HG03039 (cell line): ENCODE data around the gene TTLL5.

Experiments used
- ATAC-seq: cut with Tn5 transposase; IDR thresholded peaks from one replicate; pipeline ENCODE4 v1.9.1; 2021; ENCODE audit warnings: mild to moderate bottlenecking, moderate library complexity; ENCODE audit not compliant: unreplicated experiment

TTLL5 gene

DNA sequence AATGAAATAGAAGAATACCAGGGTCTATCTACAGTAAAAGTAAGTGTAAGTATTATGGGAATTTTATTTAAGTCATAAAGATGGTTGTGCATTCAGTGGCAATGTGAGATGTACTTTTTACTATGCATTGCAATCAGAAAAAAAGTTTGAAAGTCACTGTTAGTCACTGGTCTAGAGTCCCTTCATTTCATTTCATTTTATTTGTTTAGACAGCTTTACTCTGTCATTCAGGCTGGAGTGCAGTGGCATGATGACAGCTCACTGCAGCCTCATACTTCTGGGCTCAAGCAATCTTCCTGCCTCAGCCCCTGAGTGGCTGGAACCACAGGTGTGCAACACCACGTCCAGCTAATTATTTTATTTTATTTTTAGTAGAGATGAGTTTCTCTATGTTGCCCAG is 278.2 kb downstream of the TTLL5 start:
- no peak for ATAC-seq

DNA sequence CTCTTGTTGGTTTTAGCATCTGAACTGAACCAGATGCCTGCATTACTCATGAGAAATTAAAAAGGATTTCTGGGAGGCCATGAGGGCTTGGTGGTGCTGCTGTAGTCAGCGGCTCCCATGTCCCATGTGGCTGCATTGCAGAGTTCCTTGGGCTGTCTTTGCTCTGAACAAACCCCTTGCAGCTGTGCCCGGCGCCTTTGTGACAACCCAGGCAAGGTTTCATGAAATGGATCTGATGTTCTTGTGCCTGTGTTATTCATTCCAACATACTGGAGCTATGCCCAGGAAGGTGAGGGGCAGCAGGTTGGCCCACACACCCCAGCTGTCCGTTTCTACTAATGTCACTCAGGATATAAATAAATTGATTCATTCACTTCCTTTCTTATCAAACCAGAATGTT is 280.0 kb downstream of the TTLL5 start:
- ATAC-seq: no peak

- no peak for ATAC-seq
Measured at GRCh38 chr14:75944607-75945241, 283.7 kb downstream of the TTLL5 start.

DNA sequence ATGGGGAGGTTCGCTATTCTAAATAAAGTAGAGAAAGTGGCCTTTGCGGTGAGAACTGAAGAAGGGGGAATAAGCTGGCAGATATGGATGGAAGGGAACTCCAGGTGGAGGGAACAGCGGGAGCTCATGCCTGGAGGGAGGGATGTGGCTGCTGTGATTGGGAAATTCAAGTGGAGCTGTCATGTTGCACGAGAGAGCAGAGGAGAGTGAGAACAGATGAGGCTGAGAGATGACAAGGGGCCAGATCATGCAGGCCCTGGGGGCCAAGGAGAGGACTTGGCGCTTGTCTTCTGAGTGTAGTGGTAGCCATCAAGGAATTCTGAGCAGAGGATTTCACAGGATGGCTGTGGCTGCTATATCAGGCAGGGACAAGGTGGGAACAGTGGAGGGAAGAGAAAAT is 285.7 kb downstream of the TTLL5 start:
- no peak for ATAC-seq

DNA sequence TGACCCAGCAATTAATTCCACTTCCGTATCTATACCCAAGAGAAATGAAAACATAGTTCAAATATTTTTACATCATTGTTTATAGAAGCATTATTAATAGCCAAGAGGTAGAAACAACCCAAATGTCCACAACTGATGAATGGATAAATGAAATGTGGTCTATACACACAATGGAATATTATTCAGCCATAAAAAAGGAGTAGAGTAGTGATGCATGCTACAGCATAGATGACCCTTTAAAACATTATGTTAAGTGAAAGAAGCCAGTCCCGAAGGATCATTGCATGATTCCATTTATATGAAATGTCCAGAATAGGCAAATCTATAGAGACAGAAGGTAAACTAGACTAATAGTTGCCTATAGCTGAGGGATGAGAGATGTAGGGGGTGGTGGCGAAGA is 291.4 kb downstream of the TTLL5 start:
- no peak for ATAC-seq

GRCh38 chr14:75959031-75959430 is 298.0 kb downstream of the TTLL5 start:
- no peak for ATAC-seq

DNA sequence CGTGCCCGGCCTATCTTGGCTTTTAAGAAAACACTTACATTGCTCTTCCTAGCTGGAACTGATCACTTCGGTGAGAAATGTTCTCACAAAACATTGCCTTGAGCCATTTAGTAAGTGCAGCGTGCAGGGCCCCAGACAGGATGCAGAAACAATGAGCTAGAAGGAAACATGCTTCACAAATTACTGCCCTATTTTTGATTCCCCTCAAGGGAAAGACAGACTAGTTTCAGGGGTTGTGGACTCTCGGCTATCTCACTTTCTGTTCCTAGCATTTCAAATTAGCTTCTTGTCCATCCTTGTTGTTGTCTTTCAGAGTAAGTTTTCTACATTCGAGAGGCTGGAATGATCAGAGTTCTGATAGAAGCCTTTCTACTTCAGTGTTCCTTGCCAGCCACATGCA is 299.2 kb downstream of the TTLL5 start:
- ATAC-seq: no peak

- ATAC-seq: no peak
Measured at GRCh38 chr14:75961662-75962061, 300.6 kb downstream of the TTLL5 start.

DNA sequence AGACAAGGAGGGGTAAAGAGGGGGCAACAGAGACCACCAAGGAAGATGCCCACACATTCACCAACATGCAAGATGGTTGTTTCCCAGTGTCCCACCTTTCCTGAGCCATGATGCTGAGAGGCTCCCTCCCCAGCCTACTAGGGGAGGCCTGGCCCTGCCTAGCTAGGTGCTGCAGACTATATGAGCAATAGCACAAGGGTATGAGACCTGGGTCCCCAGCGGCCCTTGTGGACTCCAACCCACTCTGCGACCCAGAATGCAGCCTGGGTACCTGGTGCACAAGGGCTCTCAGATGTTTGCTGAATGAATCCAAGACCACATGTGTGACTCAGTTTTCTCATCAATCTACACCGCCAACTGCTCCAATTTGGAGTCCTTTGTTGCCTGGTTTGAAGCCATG is 306.8 kb downstream of the TTLL5 start:
- ATAC-seq: no peak

GRCh38 chr14:75968456-75968855 is 307.4 kb downstream of the TTLL5 start:
- ATAC-seq: no peak

DNA sequence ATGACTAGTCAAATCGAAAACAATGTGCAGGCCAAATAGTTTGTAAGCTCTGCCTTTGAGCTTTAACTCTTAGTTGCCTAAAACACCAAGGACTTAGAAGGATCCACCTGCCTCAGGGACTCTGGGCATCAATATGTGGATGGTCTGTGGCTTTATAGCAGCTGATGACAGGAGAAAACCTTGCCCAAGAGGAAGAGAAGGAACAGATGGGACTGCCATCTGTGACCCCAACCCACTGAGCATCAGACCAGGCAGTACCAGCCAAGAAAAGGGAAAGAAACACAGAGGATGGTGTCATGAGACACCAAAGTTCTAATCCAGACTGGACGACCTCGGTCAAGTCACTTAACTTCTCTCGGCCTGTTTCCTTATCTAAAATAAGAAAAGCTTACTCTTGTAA is 308.1 kb downstream of the TTLL5 start:
- no peak for ATAC-seq

DNA sequence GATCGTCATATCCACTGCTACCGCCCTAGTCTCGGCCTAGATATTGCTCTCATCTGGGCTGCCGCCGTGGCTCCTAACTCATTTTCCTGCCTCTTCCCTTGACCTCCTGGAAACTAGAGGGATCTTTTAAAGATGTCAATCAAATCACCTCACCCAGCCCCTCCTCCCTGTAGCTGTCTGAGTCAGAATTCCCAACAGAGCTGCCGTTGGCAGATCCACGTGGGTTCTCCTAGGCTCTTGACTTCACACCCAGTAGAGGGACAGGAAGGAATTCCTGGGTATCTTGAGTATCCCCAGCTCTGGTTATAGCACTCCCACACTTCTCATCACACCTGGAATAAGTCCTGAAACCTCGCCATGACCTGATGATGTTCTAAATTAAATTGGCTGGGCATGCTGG is 308.8 kb downstream of the TTLL5 start:
- ATAC-seq: no peak

DNA sequence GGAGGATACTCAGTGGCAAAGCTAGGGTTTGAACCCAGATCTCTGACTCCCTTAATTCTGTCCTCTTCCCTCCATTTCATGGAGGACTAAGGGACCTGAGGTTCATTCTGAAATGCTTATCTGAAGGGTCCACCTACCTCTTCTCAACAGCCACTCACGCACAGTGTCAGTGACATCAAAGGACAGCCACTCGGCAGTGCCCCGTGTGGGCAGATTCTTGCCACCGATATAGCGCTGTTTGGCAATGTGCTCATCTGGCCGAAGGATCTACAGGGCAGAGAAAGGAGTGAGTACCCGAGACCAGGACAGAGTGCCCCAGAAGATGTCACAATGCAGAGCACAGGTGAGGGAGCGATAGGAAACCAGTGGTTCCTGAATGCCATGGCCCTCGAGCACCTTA is 309.9 kb downstream of the TTLL5 start:
- no peak for ATAC-seq

DNA sequence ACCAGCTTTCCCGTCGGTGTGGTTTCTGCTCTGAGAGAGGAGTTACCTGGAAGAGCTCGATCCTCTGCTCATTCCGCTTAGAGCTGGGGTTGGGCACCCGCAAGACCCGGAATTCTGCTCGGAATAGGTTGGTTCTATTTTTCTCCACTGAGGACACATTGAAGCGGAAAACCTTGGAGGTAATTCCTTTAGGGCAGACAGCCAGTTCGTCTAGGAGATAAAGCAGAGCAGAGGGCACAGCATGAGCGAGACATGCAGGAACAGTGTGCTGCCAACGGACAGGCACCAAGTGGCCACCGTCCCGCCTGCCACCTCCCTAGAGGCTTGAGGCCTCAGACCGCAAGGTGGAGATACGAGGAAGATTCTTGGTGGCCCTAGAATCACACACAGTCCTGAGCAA is 310.5 kb downstream of the TTLL5 start:
- no peak for ATAC-seq

GRCh38 chr14:75972801-75973421 is 311.9 kb downstream of the TTLL5 start:
- ATAC-seq: no peak

GRCh38 chr14:75976826-75977581 is 316.0 kb downstream of the TTLL5 start:
- no peak for ATAC-seq

- no peak for ATAC-seq
Measured at GRCh38 chr14:75977582-75977943, 316.5 kb downstream of the TTLL5 start.

GRCh38 chr14:75978249-75978731 is 317.2 kb downstream of the TTLL5 start:
- ATAC-seq: no peak

- no peak for ATAC-seq
Measured at GRCh38 chr14:75979071-75979571, 318.1 kb downstream of the TTLL5 start.

DNA sequence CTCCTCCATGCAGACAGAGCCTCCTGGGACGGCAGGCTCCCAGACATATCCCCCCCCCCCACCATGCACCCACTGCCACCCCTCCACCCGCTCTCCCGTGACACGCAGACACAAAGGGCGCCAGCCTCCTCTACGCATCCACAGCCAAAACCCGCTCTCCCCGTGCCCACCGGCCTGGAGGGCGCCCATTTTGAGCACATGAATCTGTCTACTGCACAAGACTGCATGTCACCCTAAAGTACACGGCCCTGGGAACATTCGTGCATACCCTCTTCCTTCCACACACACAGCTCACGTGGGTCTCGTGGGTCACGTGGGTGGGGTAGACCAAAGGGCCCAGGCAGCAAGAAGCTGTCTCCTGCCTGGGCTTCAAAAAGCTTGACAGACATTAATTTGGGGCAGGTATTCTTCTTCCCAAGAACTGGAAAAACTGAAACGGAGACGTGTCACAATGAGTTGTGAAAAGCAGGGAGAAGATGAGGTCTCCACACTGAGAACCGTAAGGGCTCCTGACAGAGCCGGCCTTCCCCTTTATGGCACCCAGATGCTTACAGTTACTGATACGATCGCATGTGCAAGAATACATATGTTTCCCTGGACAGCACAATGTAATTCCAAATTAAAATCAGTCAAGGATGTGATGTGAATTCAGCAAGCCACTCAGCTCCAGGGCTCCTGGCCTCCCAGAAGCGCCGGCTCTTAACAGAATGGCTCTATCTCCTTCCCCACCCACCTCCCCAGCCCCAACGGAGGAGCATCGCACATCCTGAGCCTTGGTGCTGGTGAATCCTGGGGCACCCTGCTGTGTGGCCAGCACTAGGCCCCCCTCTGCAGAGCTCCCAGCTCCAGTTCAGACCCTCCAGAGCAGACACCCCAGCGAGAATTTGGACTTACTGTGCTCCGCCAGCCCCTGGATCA is 318.9 kb downstream of the TTLL5 start:
- ATAC-seq: no peak

GRCh38 chr14:75980856-75981255 is 319.8 kb downstream of the TTLL5 start:
- ATAC-seq: no peak
